Natural killer cell (primary cell): ENCODE measurements around the gene RNF121. TPM values are rescaled to one million over a fixed set of nuclear protein-coding genes. Genes with fewer than 3 reads are reported as not detected.

Source experiments
- ATAC-seq, 3 donors: fragments of 150-1000 bp in 2 of 3; fragments of 200-7000 bp in 1 of 3; cut with Tn5 transposase; 1 replicate in 1 of 3; 2 replicates in 2 of 3; pipeline ENCODE4 v1.10.0; 2021; ENCODE audit warnings: mild to moderate bottlenecking in 2 of 3, moderate library complexity in 2 of 3
- DNase-seq, 2 donors: peaks; one replicate each; pipeline versions ENCODE4 v3.0.0 to v3.0.0-alpha.2; 2013 to 2021; ENCODE audit warnings: mixed read lengths in 1 of 2
- H3K27ac ChIP-seq: one replicate; pipeline ENCODE4 v1.5.1; 2013; ENCODE audit warnings: mild to moderate bottlenecking, low read length
- H3K27me3 ChIP-seq: one replicate; pipeline ENCODE4 v1.6.1; 2013; ENCODE audit warnings: low read length; ENCODE audit not compliant: control insufficient read depth, insufficient read depth
- H3K36me3 ChIP-seq: one replicate; pipeline ENCODE4 v1.6.1; 2013; ENCODE audit warnings: low read length; ENCODE audit not compliant: control insufficient read depth, insufficient read depth
- H3K4me1 ChIP-seq: one replicate; pipeline ENCODE4 v1.6.1; 2013; ENCODE audit warnings: low read length; ENCODE audit not compliant: control insufficient read depth, insufficient read depth
- H3K4me3 ChIP-seq: one replicate; pipeline ENCODE4 v1.5.1; 2013; ENCODE audit warnings: low read length
- H3K9me3 ChIP-seq: one replicate; pipeline ENCODE4 v1.6.1; 2013; ENCODE audit warnings: low read length; ENCODE audit not compliant: control insufficient read depth, insufficient read depth
- H3K27ac Mint-ChIP-seq, 2 donors: one replicate each; pipeline ENCODE4 v1.8.0; 2022; ENCODE audit warnings: mild to moderate bottlenecking in 2 of 2, mixed read lengths in 2 of 2, moderate library complexity in 1 of 2
- H3K27me3 Mint-ChIP-seq, 2 donors: one replicate each; pipeline ENCODE4 v1.8.0; 2022; ENCODE audit warnings: low read depth in 2 of 2, mixed read lengths in 2 of 2
- H3K36me3 Mint-ChIP-seq: one replicate; pipeline ENCODE4 v1.8.0; 2022; ENCODE audit warnings: mixed read lengths
- H3K4me1 Mint-ChIP-seq, 2 donors: one replicate each; pipeline ENCODE4 v1.8.0; 2022; ENCODE audit warnings: mixed read lengths in 2 of 2
- H3K4me3 Mint-ChIP-seq: one replicate; pipeline ENCODE4 v1.8.0; 2022; ENCODE audit warnings: mild to moderate bottlenecking, moderate library complexity, mixed read lengths
- H3K9me3 Mint-ChIP-seq, 2 donors: one replicate each; pipeline ENCODE4 v1.8.0; 2022; ENCODE audit warnings: mixed read lengths in 2 of 2
- CTCF ChIP-seq: fragments of 200-600 bp; IDR thresholded peaks from one replicate; pipeline ENCODE4 v1.8.0; 2022; ENCODE audit warnings: antibody characterized with exemption
- WGBS: methylation state at CpG from one replicate; pipeline ENCODE4 v1.1.7; 2013; ENCODE audit warnings: missing lambda C conversion rate; ENCODE audit not compliant: insufficient coverage; 5-methylcytosine and 5-hydroxymethylcytosine counted together
- intact Hi-C: fragments of 100-400 bp; cut with micrococcal nuclease; formaldehyde crosslinking; loops from one replicate; pipeline ENCODE4 v1.14.2; 2022
- total RNA-seq, 4 donors: library from RNA; stranded (reverse); fragments of 120-200 nt in 1 of 4; gene quantifications; one replicate each; pipeline versions ENCODE4 v1.2.3 to v1.2.4, GENCODE V29; 2013 to 2022

Gene RNF121
- total RNA-seq, 3 donors from 2014 or later (not counting 1 experiment from before 2014, with no cell fraction given) = 22.7 to 28.2 (median 22.9) TPM

DNA sequence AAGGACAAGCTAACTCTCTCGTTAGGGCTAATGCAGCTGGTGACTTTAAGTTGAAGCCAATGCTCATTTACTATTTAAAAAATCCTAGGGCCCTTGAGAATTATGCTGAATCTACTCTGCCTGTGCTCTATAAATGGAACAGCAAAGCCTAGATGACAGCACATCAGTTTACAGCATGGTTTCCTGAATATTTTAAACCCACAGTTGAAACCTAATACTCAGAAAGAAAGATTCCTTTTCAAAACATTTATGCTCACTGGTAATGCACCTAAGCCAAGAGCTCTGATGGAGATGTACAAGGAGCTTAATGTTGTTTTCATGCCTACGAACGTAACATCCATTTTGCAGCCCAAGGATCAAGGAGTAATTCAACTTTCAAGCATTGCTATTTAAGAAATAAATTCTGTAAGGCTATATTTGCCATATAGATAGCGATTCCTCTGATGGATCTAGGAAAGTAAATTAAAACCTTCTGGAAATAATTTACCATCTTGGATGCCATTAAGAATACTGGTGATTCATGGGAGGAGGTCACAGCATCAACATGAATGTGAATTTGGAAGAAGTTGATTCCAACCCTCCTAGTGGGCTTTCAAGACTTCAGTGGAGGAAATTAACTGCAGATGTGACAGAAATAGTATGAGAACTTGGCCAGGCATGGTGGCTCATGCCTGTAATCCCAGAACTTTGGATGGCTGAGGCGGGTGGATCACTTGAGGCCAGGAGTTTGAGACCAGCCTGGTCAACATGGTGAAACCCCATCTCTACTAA is 14.9 kb upstream of the RNF121 start:
- no peak for TF ChIP-seq CTCF
- ATAC-seq (no peak), DNase-seq (no peak)
- no peaks in the 10 kb centered on the region for H3K9me3 Mint-ChIP-seq
- peaks cover 34% of the 10 kb centered on the region for H3K36me3 ChIP-seq
- no peaks in the 10 kb centered on the region for H3K27me3 Mint-ChIP-seq
- no peak overlapping the region for H3K4me3 ChIP-seq
- H3K4me3 Mint-ChIP-seq = no peak overlapping the region
- H3K4me1 ChIP-seq = no peaks in the 10 kb centered on the region
- H3K9me3 ChIP-seq = no peaks in the 10 kb centered on the region
- 100% methylated on average over 4 of the region's 5 CpGs for WGBS
- H3K36me3 Mint-ChIP-seq = peaks cover 22% of the 10 kb centered on the region
- H3K27ac Mint-ChIP-seq = no peak overlapping the region
- intact Hi-C loops = no loop called here
- H3K27me3 ChIP-seq = no peaks in the 10 kb centered on the region
- H3K27ac ChIP-seq = no peak overlapping the region
- no peaks in the 10 kb centered on the region for H3K4me1 Mint-ChIP-seq

DNA sequence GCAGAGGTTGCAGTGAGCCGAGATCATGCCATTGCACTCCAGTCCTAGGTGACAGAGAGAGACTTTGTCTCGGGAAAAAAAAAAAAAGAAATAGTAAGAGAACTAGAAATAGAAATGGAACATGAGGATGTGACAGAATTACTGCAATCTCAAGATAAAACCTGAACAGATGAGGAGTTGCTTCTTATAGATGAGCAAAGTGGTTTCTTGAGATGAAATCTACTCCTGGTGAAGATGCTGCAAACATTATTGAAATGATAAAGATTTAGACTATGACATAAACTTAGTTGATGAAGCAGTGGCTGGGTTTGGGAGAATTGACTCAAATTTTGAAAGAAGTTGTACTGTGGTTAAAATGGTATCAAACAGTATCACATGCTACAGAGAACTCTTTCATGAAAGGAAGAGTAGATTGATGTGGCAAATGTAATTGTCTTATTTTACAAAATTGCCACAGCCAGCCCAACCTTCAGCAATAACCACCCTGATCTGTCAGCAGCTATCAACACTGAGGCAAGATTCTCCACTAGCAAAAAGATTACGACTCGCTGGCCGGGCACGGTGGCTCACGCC is 14.1 kb upstream of the RNF121 start:
- Histone ChIP-seq H3K4me1 (no peaks in the 10 kb centered on the region), H3K36me3 (peaks cover 34% of the 10 kb centered on the region), H3K9me3 (no peaks in the 10 kb centered on the region), H3K4me3 (no peak overlapping the region), H3K27me3 (no peaks in the 10 kb centered on the region), H3K27ac (no peak overlapping the region)
- Mint-ChIP-seq H3K27ac (no peak overlapping the region), H3K36me3 (peaks cover 22% of the 10 kb centered on the region), H3K4me3 (no peak overlapping the region), H3K9me3 (no peaks in the 10 kb centered on the region), H3K4me1 (no peaks in the 10 kb centered on the region), H3K27me3 (no peaks in the 10 kb centered on the region)
- DNase-seq (no peak), ATAC-seq (no peak)
- no peak for TF ChIP-seq CTCF
- intact Hi-C loops = no loop called here
- WGBS = 92% methylated on average over 7 of the region's 7 CpGs

- ATAC-seq = no peak
- Mint-ChIP-seq H3K27ac (no peak overlapping the region), H3K4me3 (no peak overlapping the region), H3K36me3 (peaks cover 22% of the 10 kb centered on the region), H3K4me1 (no peaks in the 10 kb centered on the region), H3K27me3 (no peaks in the 10 kb centered on the region), H3K9me3 (no peaks in the 10 kb centered on the region)
- H3K9me3 ChIP-seq = no peaks in the 10 kb centered on the region
- intact Hi-C loops = no loop called here
- 97% methylated on average over 9 of the region's 9 CpGs for WGBS
- no peaks in the 10 kb centered on the region for H3K27me3 ChIP-seq
- peaks cover 35% of the 10 kb centered on the region for H3K36me3 ChIP-seq
- no peak for TF ChIP-seq CTCF
- no peak for DNase-seq
- no peak overlapping the region for H3K4me3 ChIP-seq
- no peak overlapping the region for H3K27ac ChIP-seq
- no peaks in the 10 kb centered on the region for H3K4me1 ChIP-seq
These were observed 11.2 kb upstream of the RNF121 start for GRCh38 chr11:71917646-71918140.
